H1 (cell line): ENCODE results near the gene TMEM161A. TPM values are rescaled to one million over a fixed set of nuclear protein-coding genes. Genes with fewer than 3 reads are reported as not detected.

Source experiments
- CHD7 ChIP-seq: fragments of 300-600 bp; sonication (generic); IDR thresholded peaks from 2 replicates; pipeline ENCODE4 v1.7.1; 2012; ENCODE audit warnings: low read length, moderate library complexity, mild to moderate bottlenecking, inconsistent platforms; ENCODE audit not compliant: insufficient replicate concordance
- EGR1 ChIP-seq: IDR thresholded peaks from 2 replicates; pipeline ENCODE4 v1.6.1; 2011; ENCODE audit warnings: low read depth, low read length, borderline replicate concordance
- FOSL1 ChIP-seq: IDR thresholded peaks from 2 replicates; pipeline ENCODE4 v1.6.1; 2011; ENCODE audit warnings: mild to moderate bottlenecking, low read depth, low read length, moderate library complexity; ENCODE audit not compliant: insufficient read depth
- GTF2F1 ChIP-seq: IDR thresholded peaks from 2 replicates; pipeline ENCODE4 v1.6.1; 2012; ENCODE audit warnings: low read depth, low read length, improper control_type of control experiment, borderline replicate concordance
- HDAC2 ChIP-seq, 2 experiments: fragments of 300-600 bp in 1 of 2; sonication (generic) in 1 of 2; IDR thresholded peaks; 2 replicates each; pipeline ENCODE4 v1.6.1; 2011 to 2012; ENCODE audit warnings: low read depth in 2 of 2, low read length in 2 of 2, mild to moderate bottlenecking in 2 of 2, moderate library complexity in 2 of 2, borderline replicate concordance in 1 of 2, inconsistent platforms in 1 of 2
- polyA plus RNA-seq, 7 experiments: library from polyadenylated mRNA; depleted of rRNA in 3 of 7; stranded (reverse) in 5 of 7; unstranded in 2 of 7; fragments of >200 nt in 5 of 7; fragments of 200-250 nt in 2 of 7; gene quantifications; 1 replicate in 5 of 7; 2 replicates in 1 of 7; 4 replicates in 1 of 7; pipeline versions ENCODE4 v1.2.1 to v1.2.3, GENCODE V29; 2011 to 2013; ENCODE audit warnings: missing spikeins in 2 of 7, mixed read lengths in 2 of 7
- total RNA-seq: library from RNA; stranded (reverse); fragmentation: NEBNext Ultra II Directional; extraction: Animal tissue kit (Norgen Biotek cat#: 25700); gene quantifications from 2 replicates; pipeline ENCODE4 v1.2.1, GENCODE V29; 2021
- TF ChIP-seq, protein P1 (sequence below): IDR thresholded peaks from 2 replicates; pipeline ENCODE4 v1.6.1; 2012; ENCODE audit warnings: inconsistent platforms

TMEM161A gene
- total and polyA plus RNA-seq, 2 of the 8 experiments (the other 6 are each of a cell fraction or from before 2014, with no cell fraction given): 47.8 to 103 TPM

DNA sequence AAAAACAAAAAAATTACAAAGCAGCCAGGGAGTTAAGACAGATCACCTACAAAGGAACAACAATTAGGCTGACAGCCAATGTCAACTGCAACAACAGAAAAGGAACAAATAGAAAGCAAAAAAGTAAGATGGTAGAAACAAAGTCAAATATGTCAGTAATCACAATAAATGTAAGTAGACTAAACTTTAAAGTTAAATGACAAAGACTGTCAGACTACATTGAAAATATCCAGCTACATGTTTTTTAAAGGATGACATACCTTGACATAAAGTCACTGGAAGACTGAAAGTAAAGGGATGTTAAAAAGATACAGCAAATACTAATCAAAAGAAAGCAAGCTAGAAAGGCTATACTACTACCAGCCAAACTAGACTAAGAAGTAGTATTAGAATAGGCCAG is 14.9 kb downstream of the TMEM161A start (continued):
- TF ChIP-seq CHD7: no peak
- TF ChIP-seq HDAC2 (IDR thresholded peaks at IDR 0.05; ENCODE audit: borderline replicate concordance in 1 of 2, low read depth in 2 of 2, low read length in 2 of 2): no peak
- TF ChIP-seq, protein P1, sequence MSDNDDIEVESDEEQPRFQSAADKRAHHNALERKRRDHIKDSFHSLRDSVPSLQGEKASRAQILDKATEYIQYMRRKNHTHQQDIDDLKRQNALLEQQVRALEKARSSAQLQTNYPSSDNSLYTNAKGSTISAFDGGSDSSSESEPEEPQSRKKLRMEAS: no peak
- TF ChIP-seq FOSL1: no peak
- no peak for TF ChIP-seq GTF2F1
- no peak for TF ChIP-seq EGR1
